Breast epithelium (tissue), 4 donors: ENCODE data around the gene ITGB7. TPM values are rescaled to one million over a fixed set of nuclear protein-coding genes. Genes with fewer than 3 reads are reported as not detected.
A peak's percentile ranks its signal among the peaks of the same experiment; 100 is the strongest.

Source experiments
- DNase-seq, 2 donors: peaks; one replicate each; pipeline ENCODE4 v3.0.0-alpha.2; 2019; ENCODE audit warnings: low spot score in 2 of 2
- H3K27ac ChIP-seq, 2 donors: fragments of 200-600 bp; sonication (generic) in 1 of 2; one replicate each; pipeline ENCODE4 v1.5.1; 2016 to 2019; ENCODE audit warnings: mild to moderate bottlenecking in 1 of 2
- H3K27me3 ChIP-seq, 2 donors: fragments of 200-600 bp; sonication (generic) in 1 of 2; one replicate each; pipeline versions ENCODE4 v1.5.1 to v1.6.0; 2017 to 2019; ENCODE audit warnings: control low read depth in 1 of 2, mild to moderate bottlenecking in 1 of 2
- H3K36me3 ChIP-seq: fragments of 200-600 bp; one replicate; pipeline ENCODE4 v1.5.1; 2019
- H3K4me1 ChIP-seq, 2 donors: fragments of 200-600 bp; sonication (generic); one replicate each; pipeline ENCODE4 v1.5.1; 2016 to 2019; ENCODE audit warnings: control low read depth in 1 of 2
- H3K4me3 ChIP-seq, 3 donors: fragments of 200-600 bp; sonication (generic); 1 replicate in 2 of 3; 2 replicates in 1 of 3; pipeline ENCODE4 v1.5.1; 2016 to 2019; ENCODE audit warnings: mild to moderate bottlenecking in 3 of 3, moderate library complexity in 2 of 3
- H3K9me3 ChIP-seq, 2 donors: fragments of 200-600 bp; sonication (generic) in 1 of 2; one replicate each; pipeline ENCODE4 v1.5.1; 2016 to 2019; ENCODE audit warnings: control low read depth in 1 of 2
- POLR2A ChIP-seq: fragments of 450-650 bp; IDR thresholded peaks from one replicate; pipeline ENCODE4 v1.6.1; 2016; ENCODE audit warnings: antibody characterized with exemption, mild to moderate bottlenecking, moderate library complexity
- POLR2AphosphoS5 ChIP-seq, 3 donors: sonication (generic); formaldehyde crosslinking; IDR thresholded peaks; one replicate each; pipeline ENCODE4 v1.6.1; 2017; ENCODE audit warnings: antibody characterized with exemption in 3 of 3
- intact Hi-C: fragments of 100-400 bp; cut with DNase I; formaldehyde crosslinking; loops from one replicate; pipeline ENCODE4 v1.15.1; 2023; ENCODE audit warnings: low total_unique reads
- total RNA-seq, 3 donors: library from RNA; depleted of rRNA; stranded (reverse); fragments of >200 nt; gene quantifications; one replicate each; pipeline ENCODE4 v1.1.0, GENCODE V29; 2016
- TF ChIP-seq, protein P1 (sequence below), 3 donors: fragments of 450-650 bp; IDR thresholded peaks; one replicate each; pipeline ENCODE4 v1.5.1; 2016 to 2017; ENCODE audit warnings: antibody characterized with exemption in 3 of 3, mild to moderate bottlenecking in 3 of 3, moderate library complexity in 3 of 3

The ITGB7 gene
- total RNA-seq, 3 donors from 2014 or later = 1.1 to 2.9 (median 2.9) TPM

DNA sequence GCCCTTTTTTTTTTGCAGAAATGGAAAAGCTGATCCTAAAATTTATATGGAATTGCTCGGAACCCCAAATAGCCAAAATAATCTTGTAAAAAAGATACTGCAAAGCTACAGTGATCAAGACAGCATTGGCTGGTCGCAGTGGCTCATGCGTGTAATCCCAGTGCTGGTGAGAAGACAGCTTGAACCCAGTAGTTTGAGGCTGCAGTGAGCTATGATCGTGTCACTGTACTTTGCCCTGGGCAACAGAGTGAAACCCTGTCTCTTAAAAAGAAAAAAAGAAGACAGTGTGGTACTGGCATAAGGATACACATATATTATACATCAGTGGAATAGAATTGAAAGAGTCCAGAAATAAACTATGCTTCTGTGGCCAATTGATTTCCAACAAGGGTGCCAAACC, 5.4 kb downstream of the ITGB7 start:
- intact Hi-C loops = no loop called here
- TF ChIP-seq POLR2A = no peak
- TF ChIP-seq, protein P1, sequence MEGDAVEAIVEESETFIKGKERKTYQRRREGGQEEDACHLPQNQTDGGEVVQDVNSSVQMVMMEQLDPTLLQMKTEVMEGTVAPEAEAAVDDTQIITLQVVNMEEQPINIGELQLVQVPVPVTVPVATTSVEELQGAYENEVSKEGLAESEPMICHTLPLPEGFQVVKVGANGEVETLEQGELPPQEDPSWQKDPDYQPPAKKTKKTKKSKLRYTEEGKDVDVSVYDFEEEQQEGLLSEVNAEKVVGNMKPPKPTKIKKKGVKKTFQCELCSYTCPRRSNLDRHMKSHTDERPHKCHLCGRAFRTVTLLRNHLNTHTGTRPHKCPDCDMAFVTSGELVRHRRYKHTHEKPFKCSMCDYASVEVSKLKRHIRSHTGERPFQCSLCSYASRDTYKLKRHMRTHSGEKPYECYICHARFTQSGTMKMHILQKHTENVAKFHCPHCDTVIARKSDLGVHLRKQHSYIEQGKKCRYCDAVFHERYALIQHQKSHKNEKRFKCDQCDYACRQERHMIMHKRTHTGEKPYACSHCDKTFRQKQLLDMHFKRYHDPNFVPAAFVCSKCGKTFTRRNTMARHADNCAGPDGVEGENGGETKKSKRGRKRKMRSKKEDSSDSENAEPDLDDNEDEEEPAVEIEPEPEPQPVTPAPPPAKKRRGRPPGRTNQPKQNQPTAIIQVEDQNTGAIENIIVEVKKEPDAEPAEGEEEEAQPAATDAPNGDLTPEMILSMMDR (IDR thresholded peaks at IDR 0.05) = no peak
- Histone ChIP-seq H3K36me3 (no peaks in the 10 kb centered on the region), H3K27me3 (no peaks in the 10 kb centered on the region), H3K4me3 (no peak overlapping the region), H3K9me3 (no peaks in the 10 kb centered on the region), H3K4me1 (no peaks in the 10 kb centered on the region), H3K27ac (no peak overlapping the region)
- no peak for DNase-seq

DNA sequence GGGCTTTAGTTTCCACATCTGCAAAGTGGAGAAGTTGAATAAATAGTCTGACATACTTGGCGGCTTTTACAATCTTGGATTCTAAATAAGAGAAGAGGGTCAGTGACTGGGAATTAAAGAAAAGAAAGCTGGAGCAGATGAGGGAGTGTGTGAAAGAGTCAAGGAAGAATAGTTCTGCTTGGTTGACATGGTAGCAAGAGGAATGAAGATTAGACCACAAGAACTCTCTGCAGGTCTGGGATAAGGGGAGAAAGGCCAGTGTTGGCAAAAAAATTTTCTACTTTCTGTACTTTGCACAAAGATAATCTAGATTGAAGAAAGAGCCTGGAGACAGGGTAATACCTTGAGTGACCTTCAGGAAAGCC, 5.9 kb downstream of the ITGB7 start:
- Histone ChIP-seq H3K27ac (no peak overlapping the region), H3K36me3 (no peaks in the 10 kb centered on the region), H3K4me3 (no peak overlapping the region), H3K4me1 (no peaks in the 10 kb centered on the region), H3K27me3 (no peaks in the 10 kb centered on the region), H3K9me3 (no peaks in the 10 kb centered on the region)
- TF ChIP-seq POLR2A = no peak
- TF ChIP-seq, protein P1 (IDR thresholded peaks at IDR 0.05) = no peak
- TF ChIP-seq POLR2AphosphoS5 (IDR thresholded peaks at IDR 0.05) = no peak
- no peak for DNase-seq
- intact Hi-C loops = no loop called here

DNA sequence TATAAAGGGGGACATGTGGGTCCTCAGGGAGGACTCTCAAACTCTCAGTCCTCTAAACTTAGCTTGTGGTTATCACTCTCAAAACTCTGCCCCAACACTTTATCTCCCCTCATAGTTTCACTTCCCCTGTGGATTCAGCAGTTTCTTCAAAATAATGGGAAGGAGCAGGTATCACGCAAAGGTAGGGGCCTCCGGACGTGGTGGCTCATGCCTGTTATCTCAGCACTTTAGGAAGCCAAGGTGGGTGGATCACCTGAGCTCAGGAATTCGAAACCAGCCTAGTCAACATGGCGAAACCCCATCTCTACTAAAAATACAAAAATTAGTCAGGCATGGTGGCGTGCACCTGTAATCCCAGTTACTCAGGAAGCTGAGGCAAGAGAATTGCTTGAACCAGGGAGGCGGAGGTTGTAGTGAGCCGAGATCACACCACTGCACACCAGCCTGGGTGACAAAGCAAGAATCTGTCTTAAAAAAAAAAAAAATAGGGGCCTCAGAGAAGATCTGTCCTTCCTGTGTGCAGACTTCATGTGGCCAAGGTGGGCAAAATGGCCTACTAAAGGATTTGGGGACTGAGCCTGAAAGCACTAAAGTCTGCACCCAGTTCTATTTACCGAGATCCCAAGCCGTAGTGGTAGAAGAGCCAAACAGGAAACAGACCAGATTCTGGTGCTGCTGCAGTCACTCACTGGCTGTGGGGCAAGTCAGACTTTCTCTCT, 6.4 kb downstream of the ITGB7 start:
- H3K36me3 ChIP-seq = no peaks in the 10 kb centered on the region
- peak in 1 of 2 donors; percentile 15 for DNase-seq
- intact Hi-C loops = no loop called here
- no peak overlapping the region for H3K27ac ChIP-seq
- no peaks in the 10 kb centered on the region for H3K4me1 ChIP-seq
- no peaks in the 10 kb centered on the region for H3K27me3 ChIP-seq
- TF ChIP-seq, protein P1 (IDR thresholded peaks at IDR 0.05) = no peak
- TF ChIP-seq POLR2A (no peak), POLR2AphosphoS5 (IDR thresholded peaks at IDR 0.05) (no peak)
- H3K4me3 ChIP-seq = no peak overlapping the region
- no peaks in the 10 kb centered on the region for H3K9me3 ChIP-seq

DNA sequence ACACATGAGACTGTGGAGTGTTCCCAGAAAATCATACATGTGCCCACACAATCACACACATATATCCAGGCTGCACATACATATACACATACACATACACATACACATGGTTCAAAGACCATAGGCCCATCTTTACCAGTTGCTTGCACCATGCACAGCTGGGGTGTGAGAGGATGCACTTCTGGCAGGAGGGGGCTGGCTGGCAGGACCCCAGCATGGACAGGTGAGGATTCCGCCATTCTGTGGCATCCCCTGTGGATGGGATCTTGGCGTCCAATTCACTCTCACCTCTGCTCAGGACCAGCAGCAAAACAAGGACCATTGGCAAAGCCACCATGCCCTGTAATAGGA, 7.0 kb downstream of the ITGB7 start:
- Histone ChIP-seq H3K4me1 (no peaks in the 10 kb centered on the region), H3K27ac (no peak overlapping the region), H3K36me3 (no peaks in the 10 kb centered on the region), H3K27me3 (no peaks in the 10 kb centered on the region), H3K9me3 (no peaks in the 10 kb centered on the region), H3K4me3 (no peak overlapping the region)
- DNase-seq = peak in 1 of 2 donors; percentile 28
- TF ChIP-seq POLR2A (no peak), POLR2AphosphoS5 (IDR thresholded peaks at IDR 0.05) (no peak)
- TF ChIP-seq, protein P1 (IDR thresholded peaks at IDR 0.05) = no peak
- intact Hi-C loops = no loop called here

DNA sequence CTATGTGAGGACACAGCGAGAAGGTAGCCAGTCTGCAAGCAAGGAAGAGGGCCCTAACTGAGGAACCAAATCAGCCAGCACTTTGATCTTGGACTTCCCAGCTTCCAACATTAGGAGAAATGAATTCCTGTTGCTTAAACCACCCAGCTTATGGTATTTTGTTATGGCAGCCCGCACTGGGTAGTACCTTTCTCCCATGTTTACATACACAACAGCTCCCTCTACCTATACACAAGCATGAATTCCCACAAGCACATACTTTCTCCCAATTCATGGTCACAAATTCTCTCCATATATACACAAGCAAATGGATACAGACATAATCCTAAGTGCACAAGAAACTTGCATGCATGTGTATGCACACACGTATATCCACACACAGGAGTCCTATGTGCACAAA, 7.4 kb downstream of the ITGB7 start:
- intact Hi-C loops = no loop called here
- Histone ChIP-seq H3K36me3 (no peaks in the 10 kb centered on the region), H3K27me3 (no peaks in the 10 kb centered on the region), H3K4me3 (no peak overlapping the region), H3K4me1 (no peaks in the 10 kb centered on the region), H3K9me3 (no peaks in the 10 kb centered on the region), H3K27ac (no peak overlapping the region)
- TF ChIP-seq, protein P1 (IDR thresholded peaks at IDR 0.05) = no peak
- no peak for TF ChIP-seq POLR2A
- TF ChIP-seq POLR2AphosphoS5 (IDR thresholded peaks at IDR 0.05) = no peak
- no peak for DNase-seq
